ENCODE data around the gene VSIR. TPM values are rescaled to one million over a fixed set of nuclear protein-coding genes. Genes with fewer than 3 reads are reported as not detected.

Gene VSIR
- total and polyA plus RNA-seq, 9 of the 15 experiments (the other 6 are each of a cell fraction or from before 2014, with no cell fraction given), result 0.14 to 20.5 (median 9.3) TPM

DNA sequence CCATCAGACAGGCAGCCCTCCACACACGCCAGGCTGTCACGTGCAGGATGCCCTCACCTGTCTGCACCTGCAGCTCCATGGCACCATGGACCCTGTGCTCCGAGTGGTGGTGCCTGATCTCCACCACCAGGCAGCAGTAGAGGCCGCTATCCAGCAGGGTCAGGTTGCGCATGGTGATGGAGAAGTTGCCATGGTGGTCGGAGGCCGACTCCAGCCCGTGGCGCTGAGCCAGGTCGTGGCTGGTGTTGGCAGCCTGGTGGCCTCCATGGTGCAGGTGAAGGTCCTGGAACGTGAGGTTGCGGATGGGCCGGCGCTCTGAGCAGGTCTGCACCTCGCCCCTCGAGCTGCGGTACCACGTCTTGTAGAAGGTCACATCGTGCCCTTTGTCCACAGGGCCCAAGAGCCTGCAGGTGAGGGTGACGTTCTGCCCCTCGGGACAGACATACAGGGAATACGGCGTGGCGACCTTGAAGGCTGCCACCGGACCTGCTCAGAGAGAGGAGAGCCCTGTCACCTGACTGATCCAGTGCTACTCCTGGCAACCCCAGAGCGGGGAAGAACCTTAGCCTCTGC is 11.7 kb downstream of the VSIR start (continued):
- TF ChIP-seq, protein P1, sequence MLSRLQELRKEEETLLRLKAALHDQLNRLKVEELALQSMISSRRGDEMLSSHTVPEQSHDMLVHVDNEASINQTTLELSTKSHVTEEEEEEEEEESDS (CRISPR knock-in tag; IDR thresholded peaks at IDR 0.05), result no peak
- TF ChIP-seq ZNF24 (IDR thresholded peaks at IDR 0.05), result no peak
- peak; percentile 82 for TF ChIP-seq ZEB2 (IDR thresholded peaks at IDR 0.05)
- TF ChIP-seq ZNF75A (CRISPR knock-in tag; IDR thresholded peaks at IDR 0.05), result no peak
- no peak for TF ChIP-seq BMI1 (IDR thresholded peaks at IDR 0.05; ENCODE audit: low read length)
- TF ChIP-seq U2AF2 (optimal IDR thresholded peaks at IDR 0.05; ENCODE audit: low read depth, low read length), result no peak
- no peak for TF ChIP-seq HDAC2 (IDR thresholded peaks at IDR 0.05)
- peak in 1 of 2 experiments; percentile 52; a peak in 3 of 4 replicates for TF ChIP-seq RAD21 (CRISPR knock-in tag; conservative IDR thresholded peaks at IDR 0.05 in 1 of 2, IDR thresholded peaks at IDR 0.05 in 1 of 2)
- TF ChIP-seq BHLHE40 (IDR thresholded peaks at IDR 0.05; ENCODE audit: low read length), result peak; percentile 78
- no peak for TF ChIP-seq ZNF589 (CRISPR knock-in tag; IDR thresholded peaks at IDR 0.05; ENCODE audit: low read depth)
- peak; percentile 51; the same call in 1 of the 2 replicates for TF ChIP-seq CEBPG (CRISPR knock-in tag; IDR thresholded peaks at IDR 0.05)
- no peak for TF ChIP-seq CEBPG (tag; conservative IDR thresholded peaks at IDR 0.05 in 1 of 2, IDR thresholded peaks at IDR 0.05 in 1 of 2)
- TF ChIP-seq ZNF212 (CRISPR knock-in tag; IDR thresholded peaks at IDR 0.05), result no peak
- TF ChIP-seq, protein P2, sequence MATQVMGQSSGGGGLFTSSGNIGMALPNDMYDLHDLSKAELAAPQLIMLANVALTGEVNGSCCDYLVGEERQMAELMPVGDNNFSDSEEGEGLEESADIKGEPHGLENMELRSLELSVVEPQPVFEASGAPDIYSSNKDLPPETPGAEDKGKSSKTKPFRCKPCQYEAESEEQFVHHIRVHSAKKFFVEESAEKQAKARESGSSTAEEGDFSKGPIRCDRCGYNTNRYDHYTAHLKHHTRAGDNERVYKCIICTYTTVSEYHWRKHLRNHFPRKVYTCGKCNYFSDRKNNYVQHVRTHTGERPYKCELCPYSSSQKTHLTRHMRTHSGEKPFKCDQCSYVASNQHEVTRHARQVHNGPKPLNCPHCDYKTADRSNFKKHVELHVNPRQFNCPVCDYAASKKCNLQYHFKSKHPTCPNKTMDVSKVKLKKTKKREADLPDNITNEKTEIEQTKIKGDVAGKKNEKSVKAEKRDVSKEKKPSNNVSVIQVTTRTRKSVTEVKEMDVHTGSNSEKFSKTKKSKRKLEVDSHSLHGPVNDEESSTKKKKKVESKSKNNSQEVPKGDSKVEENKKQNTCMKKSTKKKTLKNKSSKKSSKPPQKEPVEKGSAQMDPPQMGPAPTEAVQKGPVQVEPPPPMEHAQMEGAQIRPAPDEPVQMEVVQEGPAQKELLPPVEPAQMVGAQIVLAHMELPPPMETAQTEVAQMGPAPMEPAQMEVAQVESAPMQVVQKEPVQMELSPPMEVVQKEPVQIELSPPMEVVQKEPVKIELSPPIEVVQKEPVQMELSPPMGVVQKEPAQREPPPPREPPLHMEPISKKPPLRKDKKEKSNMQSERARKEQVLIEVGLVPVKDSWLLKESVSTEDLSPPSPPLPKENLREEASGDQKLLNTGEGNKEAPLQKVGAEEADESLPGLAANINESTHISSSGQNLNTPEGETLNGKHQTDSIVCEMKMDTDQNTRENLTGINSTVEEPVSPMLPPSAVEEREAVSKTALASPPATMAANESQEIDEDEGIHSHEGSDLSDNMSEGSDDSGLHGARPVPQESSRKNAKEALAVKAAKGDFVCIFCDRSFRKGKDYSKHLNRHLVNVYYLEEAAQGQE (IDR thresholded peaks at IDR 0.05; ENCODE audit: borderline replicate concordance), result peak; percentile 56
- TF ChIP-seq, protein P2 (CRISPR knock-in tag; IDR thresholded peaks at IDR 0.05; ENCODE audit: low read depth), result no peak
- no peak for TF ChIP-seq CBX1 (IDR thresholded peaks at IDR 0.05; ENCODE audit: low read depth)
- no peak for TF ChIP-seq STAT5B (CRISPR knock-in tag; IDR thresholded peaks at IDR 0.05)
- no peak for TF ChIP-seq POLR2AphosphoS2 (IDR thresholded peaks at IDR 0.05; ENCODE audit: low read length)
- no peak for TF ChIP-seq CREB1 (IDR thresholded peaks at IDR 0.05)
- TF ChIP-seq CREB1 (CRISPR knock-in tag; IDR thresholded peaks at IDR 0.05), result 0 out of 2 replicates have a peak, but pooled peaks have one; percentile 27
- TF ChIP-seq, protein P3, sequence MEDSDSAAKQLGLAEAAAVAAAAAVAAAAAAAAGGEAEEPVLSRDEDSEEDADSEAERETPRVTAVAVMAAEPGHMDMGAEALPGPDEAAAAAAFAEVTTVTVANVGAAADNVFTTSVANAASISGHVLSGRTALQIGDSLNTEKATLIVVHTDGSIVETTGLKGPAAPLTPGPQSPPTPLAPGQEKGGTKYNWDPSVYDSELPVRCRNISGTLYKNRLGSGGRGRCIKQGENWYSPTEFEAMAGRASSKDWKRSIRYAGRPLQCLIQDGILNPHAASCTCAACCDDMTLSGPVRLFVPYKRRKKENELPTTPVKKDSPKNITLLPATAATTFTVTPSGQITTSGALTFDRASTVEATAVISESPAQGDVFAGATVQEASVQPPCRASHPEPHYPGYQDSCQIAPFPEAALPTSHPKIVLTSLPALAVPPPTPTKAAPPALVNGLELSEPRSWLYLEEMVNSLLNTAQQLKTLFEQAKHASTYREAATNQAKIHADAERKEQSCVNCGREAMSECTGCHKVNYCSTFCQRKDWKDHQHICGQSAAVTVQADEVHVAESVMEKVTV (CRISPR knock-in tag; IDR thresholded peaks at IDR 0.05), result no peak
